ENCODE measurements around the gene PATJ. TPM values are rescaled to one million over a fixed set of nuclear protein-coding genes. Genes with fewer than 3 reads are reported as not detected.
A peak's percentile ranks its signal among the peaks of the same experiment; 100 is the strongest.

PATJ gene, protein sequence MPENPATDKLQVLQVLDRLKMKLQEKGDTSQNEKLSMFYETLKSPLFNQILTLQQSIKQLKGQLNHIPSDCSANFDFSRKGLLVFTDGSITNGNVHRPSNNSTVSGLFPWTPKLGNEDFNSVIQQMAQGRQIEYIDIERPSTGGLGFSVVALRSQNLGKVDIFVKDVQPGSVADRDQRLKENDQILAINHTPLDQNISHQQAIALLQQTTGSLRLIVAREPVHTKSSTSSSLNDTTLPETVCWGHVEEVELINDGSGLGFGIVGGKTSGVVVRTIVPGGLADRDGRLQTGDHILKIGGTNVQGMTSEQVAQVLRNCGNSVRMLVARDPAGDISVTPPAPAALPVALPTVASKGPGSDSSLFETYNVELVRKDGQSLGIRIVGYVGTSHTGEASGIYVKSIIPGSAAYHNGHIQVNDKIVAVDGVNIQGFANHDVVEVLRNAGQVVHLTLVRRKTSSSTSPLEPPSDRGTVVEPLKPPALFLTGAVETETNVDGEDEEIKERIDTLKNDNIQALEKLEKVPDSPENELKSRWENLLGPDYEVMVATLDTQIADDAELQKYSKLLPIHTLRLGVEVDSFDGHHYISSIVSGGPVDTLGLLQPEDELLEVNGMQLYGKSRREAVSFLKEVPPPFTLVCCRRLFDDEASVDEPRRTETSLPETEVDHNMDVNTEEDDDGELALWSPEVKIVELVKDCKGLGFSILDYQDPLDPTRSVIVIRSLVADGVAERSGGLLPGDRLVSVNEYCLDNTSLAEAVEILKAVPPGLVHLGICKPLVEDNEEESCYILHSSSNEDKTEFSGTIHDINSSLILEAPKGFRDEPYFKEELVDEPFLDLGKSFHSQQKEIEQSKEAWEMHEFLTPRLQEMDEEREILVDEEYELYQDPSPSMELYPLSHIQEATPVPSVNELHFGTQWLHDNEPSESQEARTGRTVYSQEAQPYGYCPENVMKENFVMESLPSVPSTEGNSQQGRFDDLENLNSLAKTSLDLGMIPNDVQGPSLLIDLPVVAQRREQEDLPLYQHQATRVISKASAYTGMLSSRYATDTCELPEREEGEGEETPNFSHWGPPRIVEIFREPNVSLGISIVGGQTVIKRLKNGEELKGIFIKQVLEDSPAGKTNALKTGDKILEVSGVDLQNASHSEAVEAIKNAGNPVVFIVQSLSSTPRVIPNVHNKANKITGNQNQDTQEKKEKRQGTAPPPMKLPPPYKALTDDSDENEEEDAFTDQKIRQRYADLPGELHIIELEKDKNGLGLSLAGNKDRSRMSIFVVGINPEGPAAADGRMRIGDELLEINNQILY (N-terminal part only)
- 43.7 and 47.3 TPM in 2 replicates for total RNA-seq (2021)
- long read RNA-seq, partial matches to known transcripts, result 149 of 175 reads
- long read RNA-seq, other reads (novel, unspliced or antisense), result 26 of 175 reads

DNA sequence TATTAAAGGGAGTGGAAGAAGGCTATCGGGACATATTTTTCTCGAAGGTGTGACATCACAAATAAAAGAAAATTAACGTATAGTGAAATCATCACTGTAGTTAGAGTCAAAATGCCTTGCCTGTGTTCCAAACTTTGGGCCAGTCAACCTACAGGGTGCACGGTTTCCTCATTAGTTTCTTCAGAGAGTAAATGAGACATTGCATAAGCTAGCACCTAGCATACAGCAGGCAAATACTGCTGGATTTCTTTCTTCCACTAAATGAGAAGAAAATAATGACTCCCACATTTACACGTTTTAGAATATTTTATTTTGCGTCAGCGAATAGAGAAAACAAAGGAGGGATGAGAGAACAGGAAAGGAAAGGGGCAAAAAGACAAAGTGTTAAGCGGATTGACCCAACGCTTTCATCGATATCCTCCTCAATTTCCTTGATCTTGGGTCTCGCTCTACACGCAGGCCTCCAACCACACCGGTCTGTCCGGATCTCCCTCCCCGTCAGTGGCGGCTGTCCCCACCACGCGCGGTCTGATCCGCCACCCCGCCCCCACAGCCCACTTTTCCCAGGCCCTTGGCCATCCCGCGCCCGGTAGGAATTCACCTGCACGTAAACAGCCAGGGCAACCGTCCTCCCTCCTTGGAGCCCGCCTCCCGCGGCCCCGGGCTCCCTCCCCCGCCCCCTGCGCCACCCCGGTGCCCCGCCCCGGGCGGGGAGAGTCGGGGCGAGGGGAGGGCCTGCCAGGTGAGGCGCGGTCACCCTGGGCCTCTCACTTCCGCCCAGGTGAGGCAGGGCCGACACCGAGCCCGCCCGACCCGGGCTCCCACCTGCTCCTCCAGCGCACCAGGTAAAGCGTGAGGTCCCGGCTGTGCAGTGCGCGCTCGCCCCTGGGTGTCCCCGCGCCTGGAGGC is at the start of gene PATJ:
TSS of gene PATJ (plus strand) at position 770 of the 909 bp plus-strand sequence. CDS start 20,413 bp downstream, outside the sequence.
- no peak within 1 kb of the TSS for H4K5ac ChIP-seq (ENCODE audit: insufficient read length, low read depth, low read length)
- no peak within 1 kb of the TSS for H2BK5ac ChIP-seq (ENCODE audit: insufficient read length, low read length)
- H3K4ac ChIP-seq (ENCODE audit: low read depth, low read length), result no peak within 1 kb of the TSS
- peak within 1 kb of the TSS; percentile 76 for H3K9ac ChIP-seq (ENCODE audit: extremely low read depth, insufficient read length, low read length)
- DNase-seq, result peak; percentile 92
- peaks cover 8% of the 10 kb centered on the region; the same call in 1 of the 2 replicates for H3K79me2 ChIP-seq (ENCODE audit: insufficient read depth, low read length)
- no peak within 1 kb of the TSS for H3K23ac ChIP-seq (ENCODE audit: insufficient read length, low read depth, low read length)
- WGBS (ENCODE audit: extremely low coverage, insufficient read length, low lambda C conversion rate), result no CpG with 5 or more reads among the region's 54 CpGs
- no peak within 1 kb of the TSS for H4K91ac ChIP-seq (ENCODE audit: insufficient read length, low read depth, low read length)
- no peaks in the 10 kb centered on the region for H3K27me3 Mint-ChIP-seq (ENCODE audit: low read depth)
- no peaks in the 10 kb centered on the region for H4K20me1 ChIP-seq (ENCODE audit: control insufficient read depth, insufficient read depth, insufficient read length)
- peaks cover 21 to 23% of the 10 kb centered on the region in 2 experiments for H3K4me1 Mint-ChIP-seq
- H4K8ac ChIP-seq (replicated peaks; ENCODE audit: insufficient read length, low read depth, low read length), result no peak within 1 kb of the TSS
- no peak within 1 kb of the TSS for H2BK12ac ChIP-seq (ENCODE audit: insufficient read length, low read depth, low read length)
- H3K23me2 ChIP-seq (ENCODE audit: insufficient read length, low read depth, low read length, poor library complexity, severe bottlenecking), result peaks cover 9% of the 10 kb centered on the region
- H3K27ac ChIP-seq (ENCODE audit: insufficient read length, low read depth, low read length), result peak within 1 kb of the TSS; percentile 36
- no peak within 1 kb of the TSS for H2BK20ac ChIP-seq (ENCODE audit: low read depth, low read length, poor library complexity, severe bottlenecking)
- no peaks in the 10 kb centered on the region for H3K9me3 Mint-ChIP-seq
- H3T11ph ChIP-seq (ENCODE audit: low read length), result no peak within 1 kb of the TSS
- H3K27me3 ChIP-seq (ENCODE audit: insufficient read depth, low read length), result no peaks in the 10 kb centered on the region
- no peak within 1 kb of the TSS for H3K56ac ChIP-seq (ENCODE audit: insufficient read length, low read depth, low read length)
- H3K14ac ChIP-seq (ENCODE audit: insufficient read depth, low read length), result peak within 1 kb of the TSS; percentile 77; the same call in 1 of the 2 replicates
- peak within 1 kb of the TSS; percentile 96 to 99 (median 99) for H3K27ac Mint-ChIP-seq
- peaks cover 0 to 2% (median 0%) of the 10 kb centered on the region in 3 experiments; a peak in 1 of 7 replicates for H3K36me3 Mint-ChIP-seq (ENCODE audit: insufficient read depth in 1 of 3, low read depth in 3 of 3)
- H3K4me2 ChIP-seq (ENCODE audit: insufficient read depth, insufficient read length, low read length), result peak within 1 kb of the TSS; percentile 72
- peaks cover 5% of the 10 kb centered on the region; the same call in 1 of the 2 replicates for H3K4me1 ChIP-seq (ENCODE audit: insufficient read depth, low read length)
- TF ChIP-seq, protein P1, sequence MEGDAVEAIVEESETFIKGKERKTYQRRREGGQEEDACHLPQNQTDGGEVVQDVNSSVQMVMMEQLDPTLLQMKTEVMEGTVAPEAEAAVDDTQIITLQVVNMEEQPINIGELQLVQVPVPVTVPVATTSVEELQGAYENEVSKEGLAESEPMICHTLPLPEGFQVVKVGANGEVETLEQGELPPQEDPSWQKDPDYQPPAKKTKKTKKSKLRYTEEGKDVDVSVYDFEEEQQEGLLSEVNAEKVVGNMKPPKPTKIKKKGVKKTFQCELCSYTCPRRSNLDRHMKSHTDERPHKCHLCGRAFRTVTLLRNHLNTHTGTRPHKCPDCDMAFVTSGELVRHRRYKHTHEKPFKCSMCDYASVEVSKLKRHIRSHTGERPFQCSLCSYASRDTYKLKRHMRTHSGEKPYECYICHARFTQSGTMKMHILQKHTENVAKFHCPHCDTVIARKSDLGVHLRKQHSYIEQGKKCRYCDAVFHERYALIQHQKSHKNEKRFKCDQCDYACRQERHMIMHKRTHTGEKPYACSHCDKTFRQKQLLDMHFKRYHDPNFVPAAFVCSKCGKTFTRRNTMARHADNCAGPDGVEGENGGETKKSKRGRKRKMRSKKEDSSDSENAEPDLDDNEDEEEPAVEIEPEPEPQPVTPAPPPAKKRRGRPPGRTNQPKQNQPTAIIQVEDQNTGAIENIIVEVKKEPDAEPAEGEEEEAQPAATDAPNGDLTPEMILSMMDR (conservative IDR thresholded peaks at IDR 0.05), result no peak
- H3K79me1 ChIP-seq (ENCODE audit: insufficient read depth, low read depth, low read length, poor library complexity, severe bottlenecking), result peaks cover 3% of the 10 kb centered on the region
- H2AK5ac ChIP-seq (ENCODE audit: insufficient read length, low read length), result no peak within 1 kb of the TSS
- no peaks in the 10 kb centered on the region for H3K9me3 ChIP-seq (ENCODE audit: control insufficient read depth, low read depth, low read length)
- H2BK120ac ChIP-seq (ENCODE audit: low read depth, low read length, poor library complexity, severe bottlenecking), result no peak within 1 kb of the TSS
- peak within 1 kb of the TSS; percentile 93 to 99 for H3K4me3 Mint-ChIP-seq
- H2BK15ac ChIP-seq (ENCODE audit: low read depth, low read length), result no peak within 1 kb of the TSS
- H2AFZ ChIP-seq (ENCODE audit: low read length), result no peak within 1 kb of the TSS
- peak within 1 kb of the TSS; percentile 69 for H3K18ac ChIP-seq (ENCODE audit: insufficient read length, low read depth, low read length)

Data from H9 (cell line).